HG02623 (cell line): Measurements from ENCODE around the gene POMGNT1.

Experiments used
- ATAC-seq: cut with Tn5 transposase; IDR thresholded peaks from one replicate; pipeline ENCODE4 v1.9.1; 2021; ENCODE audit warnings: moderate library complexity; ENCODE audit not compliant: unreplicated experiment

POMGNT1 gene

DNA sequence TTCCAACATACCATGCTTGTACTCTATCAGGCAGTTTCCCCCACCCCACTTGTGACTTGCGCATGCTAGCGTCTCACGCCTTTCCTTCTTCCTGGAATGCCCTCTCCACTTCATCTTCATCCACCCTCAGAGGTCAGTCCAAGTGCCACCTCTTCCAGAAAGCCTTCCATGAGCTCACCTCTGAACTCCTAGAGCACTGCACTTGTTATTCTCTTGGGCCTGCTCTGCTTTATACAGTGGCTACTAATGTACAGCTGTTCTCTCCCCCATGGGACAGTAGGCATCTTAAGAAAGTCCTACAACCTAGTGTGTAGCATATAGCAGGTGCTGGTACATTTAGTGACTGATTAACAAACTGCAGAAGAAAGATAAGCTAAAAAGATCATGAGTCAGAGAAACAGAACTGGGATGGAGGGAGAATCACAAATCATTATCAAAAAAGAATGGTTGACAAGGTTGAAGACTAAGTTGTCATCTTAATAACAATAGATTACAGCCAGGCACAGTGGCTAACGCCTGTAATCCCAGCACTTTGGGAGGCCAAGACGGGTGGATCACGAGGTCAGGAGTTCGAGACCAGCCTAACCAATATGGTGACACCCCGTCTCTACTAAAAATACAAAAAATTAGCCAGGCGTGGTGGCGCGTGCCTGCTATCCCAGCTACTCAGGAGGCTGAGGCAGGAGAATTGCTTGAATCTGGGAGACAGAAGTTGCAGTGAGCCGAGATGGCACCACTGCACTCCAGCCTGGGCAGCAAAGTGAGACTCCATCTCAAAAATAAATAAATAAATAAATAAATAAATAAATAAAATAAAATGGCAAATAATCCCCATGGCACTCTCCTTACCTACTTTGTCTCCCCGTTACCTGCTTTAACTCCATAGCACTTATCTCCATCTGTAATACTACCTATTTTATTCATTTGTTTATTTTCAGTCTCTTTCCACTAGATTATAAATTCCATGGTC lies 39.6 kb downstream of the POMGNT1 start:
- no peak for ATAC-seq

DNA sequence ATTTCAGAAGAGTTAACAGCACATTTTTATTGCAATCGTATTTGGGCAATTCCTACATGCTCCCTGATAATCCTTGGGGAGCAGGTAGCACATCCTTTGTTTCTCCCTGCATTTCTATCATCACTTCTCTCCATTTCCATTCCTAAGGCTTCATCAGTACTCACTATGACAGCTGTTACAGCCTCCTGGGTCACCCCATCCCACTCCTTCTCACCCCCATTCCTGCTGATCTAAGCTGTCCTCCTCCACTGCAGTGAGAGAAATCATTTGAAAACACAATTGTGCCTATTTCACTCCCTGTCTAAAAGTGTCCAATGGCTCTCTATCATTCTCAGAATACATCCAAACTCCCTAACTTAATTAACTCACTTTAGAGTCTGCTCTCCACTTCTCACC lies 40.3 kb downstream of the POMGNT1 start:
- no peak for ATAC-seq

DNA sequence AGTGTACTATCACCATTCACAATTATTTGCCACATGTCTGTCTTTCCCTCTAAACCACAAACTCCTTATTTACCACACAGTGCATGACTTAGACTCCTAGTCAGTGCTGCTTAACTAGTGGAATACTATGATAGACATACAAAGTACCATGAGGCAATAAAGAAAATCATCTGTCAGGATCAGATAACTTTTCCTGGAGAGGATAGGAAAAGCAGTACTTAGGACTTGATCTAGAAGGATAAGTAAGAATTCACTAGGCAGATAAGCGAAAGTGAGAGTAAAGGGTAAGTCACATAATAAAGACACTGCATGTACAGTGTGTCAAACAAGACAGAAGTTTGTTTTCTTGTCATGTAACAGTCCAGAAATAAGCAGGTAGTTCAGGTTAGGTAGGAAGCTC lies 44.5 kb downstream of the POMGNT1 start:
- no peak for ATAC-seq

DNA sequence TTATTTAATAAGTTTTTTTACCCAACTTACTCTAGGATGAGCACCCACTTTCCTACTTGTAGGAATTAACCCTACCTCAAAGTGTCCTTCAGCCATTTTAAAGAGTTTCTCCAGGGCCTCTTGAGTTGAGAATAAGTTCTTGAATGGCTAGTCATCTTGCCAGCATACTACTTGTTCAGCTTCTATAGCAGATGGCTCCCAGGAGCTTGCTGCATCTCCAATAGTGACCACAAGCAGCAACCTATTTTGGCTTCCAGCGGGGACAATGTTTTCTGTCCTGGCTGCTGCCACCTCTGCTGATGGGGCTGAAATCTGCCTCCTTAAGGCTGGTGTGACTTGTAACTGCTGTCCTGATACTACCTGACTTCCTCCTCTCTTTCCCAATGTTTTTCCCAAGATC lies 45.0 kb downstream of the POMGNT1 start:
- ATAC-seq: no peak

DNA sequence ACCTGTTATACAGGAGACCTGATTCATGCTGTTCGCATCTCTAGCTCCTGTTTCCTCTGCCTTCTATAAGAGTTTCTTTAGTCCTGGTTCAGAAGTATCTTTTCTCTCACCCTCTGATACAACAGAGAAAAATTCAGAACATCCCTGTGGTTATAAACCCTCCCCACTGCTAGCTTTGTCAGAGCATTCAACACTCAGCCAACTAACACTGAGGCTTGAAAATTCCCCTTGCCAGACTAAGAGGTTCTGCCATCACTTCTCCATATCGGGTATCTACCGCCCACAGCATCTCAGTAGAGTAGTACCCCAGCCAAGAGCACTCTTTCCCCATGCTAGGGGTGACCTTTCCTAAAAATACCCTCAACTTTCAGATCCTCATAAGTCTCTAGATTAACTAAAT lies 46.2 kb downstream of the POMGNT1 start:
- ATAC-seq: no peak

DNA sequence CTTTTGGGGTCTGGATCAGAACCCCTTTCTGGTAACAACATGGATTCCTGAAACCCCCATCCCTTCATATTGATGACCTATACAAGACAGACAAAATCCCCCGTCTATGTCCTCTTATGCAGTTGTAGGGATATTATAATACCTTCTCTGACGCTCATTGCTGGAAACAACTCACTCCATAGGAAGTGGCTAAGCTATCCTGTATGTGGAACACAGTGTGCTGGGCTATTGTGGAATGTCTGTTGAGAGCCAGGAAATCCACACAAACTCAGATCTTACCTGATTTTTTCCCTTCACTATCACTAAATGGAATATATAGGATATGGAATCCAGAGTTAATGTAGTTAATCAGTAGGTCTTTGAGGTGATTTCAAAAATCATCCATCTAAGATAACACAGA lies 48.1 kb downstream of the POMGNT1 start:
- ATAC-seq: no peak

DNA sequence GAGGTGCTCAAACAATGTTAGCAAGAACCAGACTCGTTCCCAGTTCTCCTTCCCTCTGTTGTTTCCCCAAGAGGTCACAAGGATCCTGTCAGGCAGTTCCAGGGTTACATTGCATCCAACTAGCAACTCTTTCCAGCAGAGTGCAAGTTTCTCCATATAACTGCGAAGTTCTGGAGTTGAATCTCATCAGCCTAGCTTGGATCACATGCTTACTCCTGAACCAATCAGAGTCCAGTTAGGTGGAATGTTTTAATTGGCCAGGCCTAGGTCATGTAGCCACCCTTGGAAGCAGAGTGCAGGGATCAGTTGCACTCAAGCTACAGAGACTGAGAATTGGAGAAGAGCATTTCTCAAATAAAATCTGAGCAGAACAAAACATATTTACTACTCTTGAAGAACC lies 49.9 kb downstream of the POMGNT1 start:
- no peak for ATAC-seq
